Endometrial microvascular endothelial cells (primary cell): Measurements from ENCODE around the gene OR6K3. TPM values are rescaled to one million over a fixed set of nuclear protein-coding genes. Genes with fewer than 3 reads are reported as not detected.
"Not testable (repeated sequence)": the region's sequence is repeated elsewhere in the genome, so short reads cannot be mapped to it uniquely, and the experiment has no call there.

Source experiments
- in situ Hi-C: cut with HindIII; loops from 2 replicates; pipeline ENCODE4 v1.10.0; 2017; ENCODE audit warnings: low sequenced_read_pairs, low pct_unique_long_range_greater_than_20kb; ENCODE audit errors: inconsistent ontology term
- total RNA-seq: library from RNA; depleted of rRNA; stranded (reverse); fragments of >200 nt; gene quantifications from one replicate; pipeline ENCODE4 v1.2.3, GENCODE V29; 2015; ENCODE audit errors: inconsistent ontology term

OR6K3 gene
- total RNA-seq, 1 donor from 2014 or later: not detected

- in situ Hi-C loops: no loop called here
Measured at GRCh38 chr1:158689875-158690274, 30.6 kb downstream of the OR6K3 start.

- in situ Hi-C loops: no loop called here
Measured at GRCh38 chr1:158689110-158689509, 31.4 kb downstream of the OR6K3 start.

- in situ Hi-C loops: not testable (repeated sequence)
Measured at GRCh38 chr1:158688343-158688742, 32.2 kb downstream of the OR6K3 start.

- in situ Hi-C loops: no loop called here
Measured at GRCh38 chr1:158687037-158687436, 33.5 kb downstream of the OR6K3 start.

- in situ Hi-C loops: no loop called here
Measured at GRCh38 chr1:158686111-158687009, 34.2 kb downstream of the OR6K3 start, which contains the start of gene SPTA1. TSS of gene SPTA1 (minus strand) at chr1:158686715. CDS start at chr1:158686517, 198 bp downstream.

GRCh38 chr1:158685085-158685484 is 35.4 kb downstream of the OR6K3 start:
- in situ Hi-C loops: no loop called here

- in situ Hi-C loops: no loop called here
Measured at GRCh38 chr1:158681606-158682005, 38.9 kb downstream of the OR6K3 start.

GRCh38 chr1:158679289-158679688 is 41.2 kb downstream of the OR6K3 start:
- in situ Hi-C loops: no loop called here

- in situ Hi-C loops: no loop called here
Measured at GRCh38 chr1:158675563-158676323, 44.8 kb downstream of the OR6K3 start.

- in situ Hi-C loops: no loop called here
Measured at GRCh38 chr1:158674302-158674701, 46.2 kb downstream of the OR6K3 start.

Other genes starting within 250 kb of the OR6K3 start
- gene OR10R2, start 248.5 kb downstream of the OR6K3 start, total RNA-seq: not detected
- not detected for gene OR6Y1, start 166.3 kb downstream of the OR6K3 start, total RNA-seq
- not detected for gene OR6P1, start 150.1 kb downstream of the OR6K3 start, total RNA-seq
- gene OR10X1, start 140.8 kb downstream of the OR6K3 start, total RNA-seq: not detected
- not detected for gene OR10Z1, start 115.5 kb downstream of the OR6K3 start, total RNA-seq
- gene SPTA1, start 34.0 kb downstream of the OR6K3 start, total RNA-seq: not detected
- not detected for gene OR6K2, start 20.1 kb downstream of the OR6K3 start, total RNA-seq
- gene OR6K6, start 34.0 kb upstream of the OR6K3 start, total RNA-seq: not detected
- gene OR6N1, start 51.5 kb upstream of the OR6K3 start, total RNA-seq: not detected
- gene OR6N2, start 60.5 kb upstream of the OR6K3 start, total RNA-seq: not detected
- not detected for gene MNDA, start 110.6 kb upstream of the OR6K3 start, total RNA-seq
- gene PYHIN1, start 210.8 kb upstream of the OR6K3 start, total RNA-seq: not detected